Thymus (tissue), 11 donors: ENCODE results near the gene OXCT2. TPM values are rescaled to one million over a fixed set of nuclear protein-coding genes. Genes with fewer than 3 reads are reported as not detected.

ENCODE experiments used
- DNase-seq, 9 donors: peaks; one replicate each; pipeline ENCODE4 v3.0.0-alpha.2; 2013; ENCODE audit warnings: low spot score in 9 of 9, low read depth in 6 of 9, missing footprints in 1 of 9
- H3K27ac ChIP-seq, 2 donors: one replicate each; pipeline ENCODE4 v1.5.1; 2013; ENCODE audit warnings: control low read depth in 1 of 2, low read depth in 1 of 2, low read length in 1 of 2, mild to moderate bottlenecking in 1 of 2, moderate library complexity in 1 of 2
- H3K27me3 ChIP-seq, 2 donors: one replicate each; pipeline ENCODE4 v1.5.1; 2013; ENCODE audit warnings: low read length in 1 of 2; ENCODE audit not compliant: control insufficient read depth in 2 of 2, insufficient read depth in 1 of 2
- H3K36me3 ChIP-seq, 2 donors: one replicate each; pipeline ENCODE4 v1.5.1; 2013; ENCODE audit warnings: low read length in 1 of 2, mild to moderate bottlenecking in 1 of 2, moderate library complexity in 1 of 2; ENCODE audit not compliant: control insufficient read depth in 2 of 2, insufficient read depth in 2 of 2
- H3K4me1 ChIP-seq, 2 donors: one replicate each; pipeline ENCODE4 v1.5.1; 2013; ENCODE audit warnings: low read length in 2 of 2; ENCODE audit not compliant: control insufficient read depth in 2 of 2, insufficient read depth in 2 of 2
- H3K4me3 ChIP-seq, 2 donors: one replicate each; pipeline ENCODE4 v1.5.1; 2013; ENCODE audit warnings: low read length in 2 of 2, control low read depth in 1 of 2, mild to moderate bottlenecking in 1 of 2
- H3K9me3 ChIP-seq, 2 donors: one replicate each; pipeline ENCODE4 v1.5.1; 2013; ENCODE audit warnings: low read length in 1 of 2, mild to moderate bottlenecking in 1 of 2; ENCODE audit not compliant: control insufficient read depth in 2 of 2, insufficient read depth in 1 of 2
- WGBS: extraction: QIAGEN DNeasy Blood & Tissue Kit; methylation state at CpG from one replicate; pipeline ENCODE4 v1.1.7; 2013; 5-methylcytosine and 5-hydroxymethylcytosine counted together
- polyA plus RNA-seq: library from polyadenylated mRNA; stranded (reverse); fragments of 200-250 nt; gene quantifications from one replicate; pipeline ENCODE4 v1.2.3, GENCODE V29; 2013
- total RNA-seq: library from RNA; stranded (reverse); fragments of 120-200 nt; gene quantifications from one replicate; pipeline ENCODE4 v1.2.4, GENCODE V29; 2013
- donor health status: healthy.

OXCT2 gene
- total and polyA plus RNA-seq, 2 donors: 1.6 to 2.6 TPM

GRCh38 chr1:39761016-39761415, 10.1 kb downstream of the OXCT2 start:
- H3K4me1 ChIP-seq: no peaks in the 10 kb centered on the region
- WGBS: 87% methylated on average over 9 of the region's 9 CpGs
- no peak overlapping the region for H3K27ac ChIP-seq
- no peaks in the 10 kb centered on the region for H3K9me3 ChIP-seq
- no peak for DNase-seq
- H3K36me3 ChIP-seq: peaks cover 10 to 28% of the 10 kb centered on the region in 2 donors
- H3K27me3 ChIP-seq: no peaks in the 10 kb centered on the region
- H3K4me3 ChIP-seq: no peak overlapping the region

DNA sequence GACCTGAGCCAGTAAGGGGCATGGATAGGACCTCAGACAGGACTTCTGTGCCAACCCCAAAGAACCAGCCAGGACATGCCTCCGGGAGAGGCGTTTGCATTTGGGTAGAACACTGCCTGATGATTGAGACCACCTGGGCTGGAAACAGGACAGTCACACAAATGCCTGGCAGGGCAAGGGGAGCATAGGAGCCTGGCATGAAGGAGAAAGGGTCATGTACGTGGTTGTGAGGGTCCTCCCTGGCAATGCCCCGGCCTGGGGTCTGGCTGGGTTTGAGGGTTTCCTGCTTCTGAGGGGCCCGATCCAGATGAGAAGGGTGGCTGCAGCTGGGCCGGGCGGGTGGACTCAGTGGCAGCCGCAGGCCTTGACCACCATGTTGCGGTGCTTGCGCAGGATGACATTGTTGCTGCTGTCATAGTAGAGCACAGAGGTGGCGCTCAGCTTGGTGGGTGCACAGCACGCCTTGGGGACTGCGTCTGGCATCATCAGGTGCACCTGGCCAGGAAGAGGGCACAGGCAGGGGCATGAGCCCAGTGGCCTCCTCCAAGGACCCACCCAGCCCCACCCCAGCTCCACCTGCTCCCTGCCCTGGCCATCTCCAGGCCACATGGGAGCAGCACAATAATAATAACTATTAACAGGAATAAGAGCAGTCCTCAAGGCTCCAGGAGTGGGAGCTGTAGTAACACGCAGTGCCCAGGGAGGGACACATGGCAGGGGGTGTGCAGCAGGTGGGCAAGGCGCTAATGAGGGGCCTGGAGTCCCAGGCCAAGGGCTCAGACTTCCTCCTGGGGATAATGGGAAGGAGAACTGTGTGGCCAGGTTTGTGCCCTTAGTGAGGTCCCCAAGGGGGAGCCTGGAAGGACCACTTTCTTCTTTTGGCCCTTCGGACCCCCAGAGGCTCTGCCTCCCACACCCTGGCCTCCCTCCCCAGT, 10.8 kb downstream of the OXCT2 start:
- H3K4me3 ChIP-seq: no peak overlapping the region
- no peaks in the 10 kb centered on the region for H3K9me3 ChIP-seq
- no peaks in the 10 kb centered on the region for H3K4me1 ChIP-seq
- H3K27me3 ChIP-seq: no peaks in the 10 kb centered on the region
- 94% methylated on average over 16 of the region's 16 CpGs for WGBS
- no peak for DNase-seq
- peaks cover 16 to 35% of the 10 kb centered on the region in 2 donors for H3K36me3 ChIP-seq
- no peak overlapping the region for H3K27ac ChIP-seq

- no peak for DNase-seq
- H3K27ac ChIP-seq: no peak overlapping the region
- H3K9me3 ChIP-seq: no peaks in the 10 kb centered on the region
- H3K27me3 ChIP-seq: no peaks in the 10 kb centered on the region
- H3K36me3 ChIP-seq: peaks cover 25 to 45% of the 10 kb centered on the region in 2 donors
- H3K4me1 ChIP-seq: no peaks in the 10 kb centered on the region
- no peak overlapping the region for H3K4me3 ChIP-seq
Observed at GRCh38 chr1:39759436-39759726, 11.8 kb downstream of the OXCT2 start.

DNA sequence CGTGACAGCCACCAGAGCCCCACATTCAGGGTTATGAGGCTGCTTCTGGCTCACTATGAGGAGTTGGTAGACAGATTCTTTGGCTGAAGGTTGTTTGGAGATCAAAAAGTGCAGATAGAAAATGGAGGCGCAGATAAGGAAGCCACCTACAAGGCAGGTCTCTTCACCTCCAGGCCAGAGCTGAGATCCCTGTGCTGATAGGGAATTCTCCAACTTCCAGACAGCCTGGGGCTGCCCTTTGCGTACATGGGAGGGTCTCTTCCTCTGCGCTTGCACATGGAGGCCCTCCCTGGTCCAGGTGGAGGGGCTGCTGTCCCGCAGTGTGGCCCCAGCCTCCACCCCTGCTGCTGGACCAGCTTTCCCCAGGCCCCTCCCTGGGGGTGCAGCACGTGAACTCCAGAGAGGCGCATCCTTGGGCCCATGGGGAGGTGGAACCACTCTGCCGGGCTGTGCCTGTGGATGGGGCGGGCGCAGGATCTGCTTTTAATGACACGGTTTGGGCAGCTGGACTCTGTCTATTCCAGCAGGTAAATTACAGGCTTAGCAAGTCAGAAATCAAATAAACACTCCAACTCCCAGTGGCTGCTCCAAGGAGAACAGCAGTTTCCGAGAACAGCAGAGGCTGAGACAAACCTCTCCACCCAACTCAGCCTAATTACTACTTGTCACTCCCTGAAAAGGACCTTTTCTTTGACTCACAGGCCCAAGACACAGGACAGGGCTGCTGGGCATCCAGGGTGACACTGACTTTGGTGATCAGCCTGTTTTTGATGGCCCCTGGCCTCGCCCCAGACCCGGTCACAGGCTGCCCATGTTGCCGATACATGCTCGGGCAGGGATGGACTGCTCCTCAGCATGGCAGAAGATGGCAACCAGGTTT, 12.4 kb downstream of the OXCT2 start:
- WGBS: 99% methylated on average over 16 of the region's 16 CpGs
- H3K36me3 ChIP-seq: peaks cover 29 to 46% of the 10 kb centered on the region in 2 donors
- DNase-seq: no peak

GRCh38 chr1:39757501-39757900, 13.6 kb downstream of the OXCT2 start:
- H3K36me3 ChIP-seq: peaks cover 42 to 59% of the 10 kb centered on the region in 2 donors
- no peak overlapping the region for H3K27ac ChIP-seq
- no peaks in the 10 kb centered on the region for H3K9me3 ChIP-seq
- WGBS: 89% methylated on average over 5 of the region's 5 CpGs
- H3K4me1 ChIP-seq: no peaks in the 10 kb centered on the region
- no peaks in the 10 kb centered on the region for H3K27me3 ChIP-seq
- no peak overlapping the region for H3K4me3 ChIP-seq
- DNase-seq: no peak

More for the DNA sequence above, 12.4 kb downstream of the OXCT2 start:
- H3K27me3 ChIP-seq: no peaks in the 10 kb centered on the region
- no peak overlapping the region for H3K4me3 ChIP-seq
- no peaks in the 10 kb centered on the region for H3K4me1 ChIP-seq
- H3K27ac ChIP-seq: no peak overlapping the region
- no peaks in the 10 kb centered on the region for H3K9me3 ChIP-seq

DNA sequence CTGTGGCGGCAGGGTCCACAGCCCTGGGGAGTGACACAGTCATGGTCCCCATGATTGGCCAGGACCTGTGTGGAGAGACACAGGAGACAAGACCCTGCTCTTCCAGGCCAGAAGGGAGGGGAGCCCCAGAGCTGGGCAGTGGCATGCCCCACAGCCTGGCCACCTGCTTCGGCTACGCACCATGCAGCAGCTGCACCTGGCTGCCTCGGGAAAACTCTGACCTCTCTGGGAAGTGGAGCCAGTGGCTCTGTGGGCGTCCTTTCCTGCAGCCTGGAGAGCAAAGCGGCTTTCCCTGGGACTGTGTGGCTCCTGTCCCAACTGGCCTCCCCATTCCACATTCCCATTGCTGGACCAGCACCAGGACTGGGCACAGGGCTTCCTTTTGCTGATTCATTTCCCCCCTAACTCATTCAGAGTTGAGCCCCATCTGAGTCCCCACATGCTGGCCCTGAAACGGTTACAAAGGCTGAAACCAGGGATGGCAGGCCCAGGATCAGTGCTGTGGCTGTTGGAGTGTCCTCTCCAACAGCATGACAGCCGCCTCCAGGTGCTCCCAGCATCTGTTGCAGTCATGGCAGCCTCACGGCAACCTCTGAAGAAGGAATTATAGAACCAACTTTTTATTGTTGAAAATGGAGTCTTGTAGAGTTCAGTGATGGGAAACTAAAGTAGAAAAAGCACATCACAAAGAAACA, 15.0 kb downstream of the OXCT2 start:
- H3K4me1 ChIP-seq: no peaks in the 10 kb centered on the region
- DNase-seq: no peak
- H3K27me3 ChIP-seq: no peaks in the 10 kb centered on the region
- no peaks in the 10 kb centered on the region for H3K9me3 ChIP-seq
- peaks cover 56 to 66% of the 10 kb centered on the region in 2 donors for H3K36me3 ChIP-seq
- H3K4me3 ChIP-seq: no peak overlapping the region
- H3K27ac ChIP-seq: no peak overlapping the region
- 91% methylated on average over 9 of the region's 9 CpGs for WGBS

- Histone ChIP-seq H3K4me1 (no peaks in the 10 kb centered on the region), H3K27ac (no peak overlapping the region), H3K36me3 (peaks cover 67 to 70% of the 10 kb centered on the region in 2 donors), H3K9me3 (no peaks in the 10 kb centered on the region), H3K27me3 (no peaks in the 10 kb centered on the region), H3K4me3 (no peak overlapping the region)
- DNase-seq: no peak
- 77% methylated on average over 2 of the region's 2 CpGs for WGBS
Observed at GRCh38 chr1:39754906-39755504, 16.1 kb downstream of the OXCT2 start.

DNA sequence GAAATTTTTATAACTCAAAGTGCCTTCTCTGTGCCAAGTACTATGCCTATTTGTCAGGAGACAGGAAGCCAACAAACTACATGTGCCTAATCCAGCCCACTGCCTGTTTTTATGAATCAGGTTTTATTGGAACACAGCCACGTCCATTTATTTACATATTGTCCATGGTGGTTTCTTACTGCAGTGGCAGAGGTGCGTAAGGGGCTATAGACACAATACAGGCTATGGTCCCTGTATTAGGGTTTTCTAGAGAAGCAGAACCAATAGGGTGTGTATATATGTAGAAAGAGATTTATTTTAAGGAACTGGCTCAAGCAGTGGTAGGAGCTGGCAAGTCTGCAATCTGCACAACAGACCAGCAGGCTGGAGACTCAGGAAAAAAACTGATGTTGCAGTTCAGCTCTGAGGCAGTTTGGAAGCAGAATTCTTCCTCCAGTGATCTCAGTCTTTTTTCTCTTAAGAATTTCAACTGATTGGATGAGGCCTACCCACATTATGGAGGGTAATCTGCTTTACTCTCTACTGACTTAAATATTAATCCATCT, 17.1 kb downstream of the OXCT2 start:
- H3K9me3 ChIP-seq: no peaks in the 10 kb centered on the region
- H3K36me3 ChIP-seq: peaks cover 71 to 76% of the 10 kb centered on the region in 2 donors
- no peaks in the 10 kb centered on the region for H3K4me1 ChIP-seq
- WGBS: 99% methylated on average over 2 of the region's 2 CpGs
- no peak for DNase-seq
- H3K27ac ChIP-seq: no peak overlapping the region
- no peaks in the 10 kb centered on the region for H3K27me3 ChIP-seq
- H3K4me3 ChIP-seq: no peak overlapping the region
